IMR-90 (cell line): Measurements from ENCODE around the gene AKT2.

Experiments
- CEBPB ChIP-seq: IDR thresholded peaks from 2 replicates; pipeline ENCODE4 v1.6.1; 2012; ENCODE audit warnings: low read depth, low read length, improper control_type of control experiment
- CHD1 ChIP-seq: IDR thresholded peaks from 2 replicates; pipeline ENCODE4 v1.6.1; 2012; ENCODE audit warnings: low read depth, low read length, improper control_type of control experiment
- CTCF ChIP-seq: conservative IDR thresholded peaks from 2 replicates; pipeline ENCODE4 v1.5.1; 2012; ENCODE audit warnings: mild to moderate bottlenecking, low read depth, low read length, improper control_type of control experiment
- MAFK ChIP-seq: IDR thresholded peaks from 2 replicates; pipeline ENCODE4 v1.6.1; 2012; ENCODE audit warnings: low read depth, low read length, improper control_type of control experiment
- MAZ ChIP-seq: IDR thresholded peaks from 2 replicates; pipeline ENCODE4 v1.6.1; 2012; ENCODE audit warnings: low read depth, mild to moderate bottlenecking, low read length, improper control_type of control experiment, moderate library complexity, borderline replicate concordance
- MXI1 ChIP-seq: IDR thresholded peaks from 2 replicates; pipeline ENCODE4 v1.6.1; 2012; ENCODE audit warnings: low read depth, mild to moderate bottlenecking, low read length, moderate library complexity, borderline replicate concordance
- NFE2L2 ChIP-seq: fragments of 150-350 bp; IDR thresholded peaks from 2 replicates; pipeline ENCODE4 v1.6.1; 2016; ENCODE audit warnings: low read depth, mild to moderate bottlenecking, low read length
- POLR2A ChIP-seq: IDR thresholded peaks from 2 replicates; pipeline ENCODE4 v1.6.1; 2012; ENCODE audit warnings: mild to moderate bottlenecking, low read depth, low read length
- RAD21 ChIP-seq: IDR thresholded peaks from 2 replicates; pipeline ENCODE4 v1.6.1; 2012; ENCODE audit warnings: low read length, improper control_type of control experiment
- RCOR1 ChIP-seq: IDR thresholded peaks from 2 replicates; pipeline ENCODE4 v1.6.1; 2012; ENCODE audit warnings: mild to moderate bottlenecking, low read length, improper control_type of control experiment; ENCODE audit not compliant: insufficient replicate concordance
- SMC3 ChIP-seq: fragments of 150-350 bp; IDR thresholded peaks from 2 replicates; pipeline ENCODE4 v1.6.1; 2016; ENCODE audit warnings: low read depth, mild to moderate bottlenecking, antibody characterized with exemption, low read length, moderate library complexity
- USF2 ChIP-seq: fragments of 150-350 bp; IDR thresholded peaks from 2 replicates; pipeline ENCODE4 v1.6.1; 2017; ENCODE audit warnings: mild to moderate bottlenecking, antibody characterized with exemption, low read length, low read depth
- TF ChIP-seq, protein P1 (sequence below): fragments of 150-350 bp; IDR thresholded peaks from 2 replicates; pipeline ENCODE4 v1.6.1; 2016; ENCODE audit warnings: low read depth, mild to moderate bottlenecking, low read length, moderate library complexity, borderline replicate concordance

DNA sequence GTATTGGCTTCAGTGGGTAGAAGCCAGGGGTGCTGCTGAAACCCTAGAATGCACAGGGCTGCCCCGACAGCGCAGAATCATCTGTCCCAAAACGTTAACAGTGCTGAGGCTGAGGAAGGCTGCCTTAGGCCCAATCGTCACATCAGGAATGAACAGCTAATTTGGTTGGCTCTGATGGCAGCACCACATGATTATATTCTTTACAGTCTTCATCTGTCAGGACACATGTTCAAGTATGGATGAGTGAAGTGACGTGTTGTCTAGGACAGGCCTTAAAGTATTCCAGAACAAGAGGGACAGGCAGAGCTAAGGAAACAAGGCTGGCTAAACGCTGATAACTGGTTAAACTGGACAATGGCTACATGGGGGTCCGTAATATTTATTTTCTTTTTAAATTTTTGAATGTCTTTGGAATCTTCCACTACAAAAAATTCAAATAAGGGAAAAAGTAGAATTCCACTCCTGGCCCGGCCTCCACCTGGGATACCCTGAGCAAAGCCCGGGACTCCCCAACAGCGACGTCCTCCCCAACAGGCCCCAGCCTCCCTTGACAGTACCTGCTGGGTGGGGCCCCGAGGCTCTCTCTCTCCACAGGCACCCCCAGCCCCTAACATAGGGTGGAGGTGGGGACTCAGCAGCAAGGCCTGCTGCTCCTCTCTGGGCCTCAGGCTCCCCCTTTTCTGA is 43.9 kb downstream of the AKT2 start:
- no peak for TF ChIP-seq MAFK
- no peak for TF ChIP-seq CTCF
- no peak for TF ChIP-seq NFE2L2
- TF ChIP-seq, protein P1, sequence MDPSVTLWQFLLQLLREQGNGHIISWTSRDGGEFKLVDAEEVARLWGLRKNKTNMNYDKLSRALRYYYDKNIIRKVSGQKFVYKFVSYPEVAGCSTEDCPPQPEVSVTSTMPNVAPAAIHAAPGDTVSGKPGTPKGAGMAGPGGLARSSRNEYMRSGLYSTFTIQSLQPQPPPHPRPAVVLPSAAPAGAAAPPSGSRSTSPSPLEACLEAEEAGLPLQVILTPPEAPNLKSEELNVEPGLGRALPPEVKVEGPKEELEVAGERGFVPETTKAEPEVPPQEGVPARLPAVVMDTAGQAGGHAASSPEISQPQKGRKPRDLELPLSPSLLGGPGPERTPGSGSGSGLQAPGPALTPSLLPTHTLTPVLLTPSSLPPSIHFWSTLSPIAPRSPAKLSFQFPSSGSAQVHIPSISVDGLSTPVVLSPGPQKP, result no peak
- no peak for TF ChIP-seq RCOR1
- TF ChIP-seq RAD21, result no peak
- TF ChIP-seq CHD1, result no peak
- no peak for TF ChIP-seq SMC3
- TF ChIP-seq CEBPB, result no peak
- TF ChIP-seq POLR2A, result no peak
- TF ChIP-seq USF2, result no peak
- TF ChIP-seq MAZ, result no peak
- TF ChIP-seq MXI1, result no peak
